HUES48 (cell line): ENCODE data around the gene DHX15.

Source experiments
- H3K27ac ChIP-seq: one replicate; pipeline ENCODE4 v1.7.0; 2013; ENCODE audit warnings: low read depth, low read length, inconsistent platforms
- H3K27me3 ChIP-seq: 2 replicates; pipeline ENCODE4 v1.6.1; 2013; ENCODE audit warnings: mild to moderate bottlenecking, low read length; ENCODE audit not compliant: control insufficient read depth, insufficient read depth
- H3K36me3 ChIP-seq: 2 replicates; pipeline ENCODE4 v1.6.1; 2013; ENCODE audit warnings: low read length; ENCODE audit not compliant: control insufficient read depth, insufficient read depth
- H3K4me1 ChIP-seq: 2 replicates; pipeline ENCODE4 v1.6.1; 2013; ENCODE audit warnings: mild to moderate bottlenecking, low read length; ENCODE audit not compliant: control insufficient read depth, insufficient read depth
- H3K4me3 ChIP-seq: 2 replicates; pipeline ENCODE4 v1.5.1; 2013; ENCODE audit warnings: mild to moderate bottlenecking, low read depth, low read length
- H3K9ac ChIP-seq: 2 replicates; pipeline ENCODE4 v1.6.1; 2013; ENCODE audit warnings: mild to moderate bottlenecking, low read depth, low read length, moderate library complexity
- H3K9me3 ChIP-seq: 2 replicates; pipeline ENCODE4 v1.6.1; 2013; ENCODE audit warnings: low read length; ENCODE audit not compliant: control insufficient read depth, insufficient read depth

DHX15 gene

DNA sequence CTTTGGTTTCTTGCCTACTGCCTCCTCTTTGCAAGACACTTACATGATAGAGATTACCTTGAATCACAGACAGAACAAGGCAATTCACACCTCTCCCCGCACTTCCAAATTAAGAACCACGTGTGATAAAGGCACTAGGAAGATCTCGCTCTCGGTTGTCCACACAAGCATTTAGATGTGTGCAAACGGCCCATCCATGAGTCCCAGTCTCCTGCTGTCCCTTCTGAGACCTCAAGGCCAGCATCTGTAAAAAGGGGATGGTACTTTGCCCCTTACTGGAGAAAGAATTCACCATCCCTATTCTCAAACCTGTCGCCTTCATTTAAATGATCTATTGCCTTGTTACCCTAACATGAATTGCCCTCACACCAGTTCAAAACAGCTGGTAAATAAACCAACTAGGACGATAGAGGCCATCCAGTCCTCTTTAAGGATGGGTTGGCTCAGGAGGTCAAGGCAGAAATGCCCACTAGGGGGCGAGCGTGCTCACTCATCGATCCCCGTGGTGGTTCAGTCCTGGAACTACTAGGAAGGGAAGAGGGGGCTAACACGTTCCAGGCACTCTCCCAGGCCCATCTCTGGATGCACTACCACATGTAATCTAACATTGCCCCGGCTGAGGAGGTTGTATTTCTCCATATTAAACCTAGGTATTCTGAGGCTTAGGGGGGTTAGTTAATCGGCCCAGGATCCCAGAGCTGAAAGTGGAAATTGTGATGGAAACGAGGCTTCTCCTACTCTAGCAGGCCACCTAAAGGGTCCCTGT is 95.8 kb downstream of the DHX15 start:
- H3K4me3 ChIP-seq: no peak overlapping the region

GRCh38 chr4:24482871-24483270 is 101.5 kb downstream of the DHX15 start:
- no peaks in the 10 kb centered on the region; the same call in 1 of the 2 replicates for H3K27me3 ChIP-seq
- 0 out of 2 replicates have a peak, but pooled peaks cover 4% of the 10 kb centered on the region for H3K4me1 ChIP-seq
- no peak overlapping the region for H3K9ac ChIP-seq
- no peak overlapping the region for H3K4me3 ChIP-seq
- H3K36me3 ChIP-seq: no peaks in the 10 kb centered on the region
- no peak overlapping the region for H3K27ac ChIP-seq
- no peaks in the 10 kb centered on the region for H3K9me3 ChIP-seq

More for the DNA sequence above, 95.8 kb downstream of the DHX15 start:
- H3K36me3 ChIP-seq: no peaks in the 10 kb centered on the region
- peaks cover 5% of the 10 kb centered on the region; the same call in 1 of the 2 replicates for H3K4me1 ChIP-seq
- no peaks in the 10 kb centered on the region for H3K27me3 ChIP-seq
- H3K9ac ChIP-seq: no peak overlapping the region
- no peaks in the 10 kb centered on the region for H3K9me3 ChIP-seq
- H3K27ac ChIP-seq: no peak overlapping the region

DNA sequence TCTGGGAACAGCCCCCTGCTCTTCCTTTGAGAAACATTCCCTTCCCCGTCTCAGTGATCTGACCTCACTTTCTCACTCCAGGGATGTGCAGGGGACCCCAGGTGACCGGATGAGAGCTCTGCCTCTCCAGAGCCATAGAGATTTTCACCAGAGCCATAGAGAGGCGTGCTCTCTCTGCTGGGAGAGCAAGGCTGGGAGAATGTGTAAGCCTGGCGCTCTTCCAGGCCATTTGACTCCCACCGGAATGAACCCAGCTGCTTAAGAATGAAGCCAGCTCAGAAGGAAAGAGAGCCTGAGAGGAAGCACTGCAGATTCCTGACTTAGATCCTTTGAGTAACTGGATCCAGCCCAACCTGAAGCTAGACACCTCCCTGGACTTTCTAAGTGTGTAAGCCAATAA is 106.4 kb downstream of the DHX15 start:
- Histone ChIP-seq H3K9ac (0 out of 2 replicates have a peak overlapping the region, but pooled peaks have one; percentile 1), H3K36me3 (no peaks in the 10 kb centered on the region), H3K4me1 (peaks cover 28% of the 10 kb centered on the region), H3K4me3 (no peak overlapping the region), H3K27me3 (no peaks in the 10 kb centered on the region; the same call in 1 of the 2 replicates), H3K27ac (no peak overlapping the region), H3K9me3 (no peaks in the 10 kb centered on the region)
